HepG2 (cell line): Measurements from ENCODE around the gene NLRP12. TPM values are rescaled to one million over a fixed set of nuclear protein-coding genes. Genes with fewer than 3 reads are reported as not detected.

ENCODE experiments used
- ZBTB33 ChIP-seq: sonication (generic); formaldehyde crosslinking; IDR thresholded peaks from 2 replicates; pipeline ENCODE4 v1.4.0; 2020; ENCODE audit warnings: missing genetic modification reagents
- ZNF687 ChIP-seq: sonication (generic); formaldehyde crosslinking; IDR thresholded peaks from 2 replicates; pipeline ENCODE4 v1.5.1; 2020; ENCODE audit warnings: mild to moderate bottlenecking, missing genetic modification reagents, moderate library complexity
- ZNF879 ChIP-seq: sonication (generic); formaldehyde crosslinking; IDR thresholded peaks from 2 replicates; pipeline ENCODE4 v1.8.1; 2023; ENCODE audit warnings: missing genetic modification reagents
- polyA plus RNA-seq, 8 experiments: library from polyadenylated mRNA; depleted of rRNA in 3 of 8; stranded (reverse) in 7 of 8; unstranded in 1 of 8; fragments of >200 nt; fragmentation: Illumina TruSeq in 4 of 8; extraction: Trizol in 4 of 8; gene quantifications; 2 replicates each; pipeline versions ENCODE4 v1.2.1 to v1.2.3, GENCODE V29; 2011 to 2016; ENCODE audit warnings: low read depth in 4 of 8, missing spikeins in 1 of 8, mixed read lengths in 1 of 8; ENCODE audit not compliant: insufficient read depth in 1 of 8
- total RNA-seq, 5 experiments: library from RNA; depleted of rRNA; stranded (reverse); fragments of >200 nt; fragmentation: Illumina TruSeq; extraction: Trizol; gene quantifications; 2 replicates each; pipeline ENCODE4 v1.2.3, GENCODE V29; 2016; ENCODE audit warnings: low read depth in 1 of 5
- TF ChIP-seq, protein P1 (sequence below): sonication (generic); formaldehyde crosslinking; IDR thresholded peaks from 2 replicates; pipeline ENCODE4 v1.4.0; 2020; ENCODE audit warnings: missing genetic modification reagents

NLRP12 gene
- total and polyA plus RNA-seq, 2 of the 13 experiments (the other 11 are each of a cell fraction or from before 2014, with no cell fraction given): 0.15 to 0.20 TPM

- TF ChIP-seq ZBTB33 (CRISPR knock-in tag): peak; percentile 98
- TF ChIP-seq ZNF879 (CRISPR knock-in tag): no peak
- peak; percentile 42; the same call in 1 of the 2 replicates for TF ChIP-seq ZNF687 (CRISPR knock-in tag)
- TF ChIP-seq, protein P1, sequence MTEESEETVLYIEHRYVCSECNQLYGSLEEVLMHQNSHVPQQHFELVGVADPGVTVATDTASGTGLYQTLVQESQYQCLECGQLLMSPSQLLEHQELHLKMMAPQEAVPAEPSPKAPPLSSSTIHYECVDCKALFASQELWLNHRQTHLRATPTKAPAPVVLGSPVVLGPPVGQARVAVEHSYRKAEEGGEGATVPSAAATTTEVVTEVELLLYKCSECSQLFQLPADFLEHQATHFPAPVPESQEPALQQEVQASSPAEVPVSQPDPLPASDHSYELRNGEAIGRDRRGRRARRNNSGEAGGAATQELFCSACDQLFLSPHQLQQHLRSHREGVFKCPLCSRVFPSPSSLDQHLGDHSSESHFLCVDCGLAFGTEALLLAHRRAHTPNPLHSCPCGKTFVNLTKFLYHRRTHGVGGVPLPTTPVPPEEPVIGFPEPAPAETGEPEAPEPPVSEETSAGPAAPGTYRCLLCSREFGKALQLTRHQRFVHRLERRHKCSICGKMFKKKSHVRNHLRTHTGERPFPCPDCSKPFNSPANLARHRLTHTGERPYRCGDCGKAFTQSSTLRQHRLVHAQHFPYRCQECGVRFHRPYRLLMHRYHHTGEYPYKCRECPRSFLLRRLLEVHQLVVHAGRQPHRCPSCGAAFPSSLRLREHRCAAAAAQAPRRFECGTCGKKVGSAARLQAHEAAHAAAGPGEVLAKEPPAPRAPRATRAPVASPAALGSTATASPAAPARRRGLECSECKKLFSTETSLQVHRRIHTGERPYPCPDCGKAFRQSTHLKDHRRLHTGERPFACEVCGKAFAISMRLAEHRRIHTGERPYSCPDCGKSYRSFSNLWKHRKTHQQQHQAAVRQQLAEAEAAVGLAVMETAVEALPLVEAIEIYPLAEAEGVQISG (CRISPR knock-in tag): 0 out of 2 replicates have a peak, but pooled peaks have one; percentile 46
- TF ChIP-seq, all 625 proteins: peak for 15
Measured at GRCh38 chr19:53809518-53810186, 14.5 kb downstream of the NLRP12 start (continued).
